Measurements from ENCODE around the gene SPRING1.

The SPRING1 gene

GRCh38 chr12:116736962-116737773 lies 701 bp downstream of the SPRING1 start:
- FAIRE-seq = no peak

- FAIRE-seq = no peak
These were observed 1.8 kb downstream of the SPRING1 start for GRCh38 chr12:116735951-116736599.

- no peak for FAIRE-seq
These were observed 2.8 kb downstream of the SPRING1 start for GRCh38 chr12:116735084-116735483.

GRCh38 chr12:116734156-116734768 lies 3.6 kb downstream of the SPRING1 start:
- FAIRE-seq = no peak

GRCh38 chr12:116731801-116732200 lies 6.1 kb downstream of the SPRING1 start:
- FAIRE-seq = no peak

- FAIRE-seq = no peak
These were observed 10.0 kb downstream of the SPRING1 start for GRCh38 chr12:116727891-116728290.

- FAIRE-seq = no peak
These were observed 10.6 kb downstream of the SPRING1 start for GRCh38 chr12:116727261-116727660.

- no peak for FAIRE-seq
These were observed 11.2 kb downstream of the SPRING1 start for GRCh38 chr12:116726694-116727093.

GRCh38 chr12:116722245-116722644 lies 15.6 kb downstream of the SPRING1 start:
- no peak for FAIRE-seq

- no peak for FAIRE-seq
These were observed 17.9 kb downstream of the SPRING1 start for GRCh38 chr12:116719731-116720528.

- FAIRE-seq = no peak
These were observed 19.0 kb downstream of the SPRING1 start for GRCh38 chr12:116718655-116719454.

- no peak for FAIRE-seq
These were observed 20.1 kb downstream of the SPRING1 start for GRCh38 chr12:116717466-116718437.

- no peak for FAIRE-seq
These were observed 23.7 kb downstream of the SPRING1 start for GRCh38 chr12:116714175-116714574.

- no peak for FAIRE-seq
These were observed 24.3 kb downstream of the SPRING1 start for GRCh38 chr12:116713527-116713926.

- FAIRE-seq = no peak
These were observed 25.2 kb downstream of the SPRING1 start for GRCh38 chr12:116712458-116713303.

- FAIRE-seq = no peak
These were observed 27.3 kb downstream of the SPRING1 start for GRCh38 chr12:116710370-116711150.

GRCh38 chr12:116709768-116710167 lies 28.1 kb downstream of the SPRING1 start:
- no peak for FAIRE-seq

GRCh38 chr12:116708826-116709756 lies 28.8 kb downstream of the SPRING1 start:
- FAIRE-seq = peak; percentile 90
